GM19035 (cell line): ENCODE data around the gene AKTIP.
"Not testable (repeated sequence)": the region's sequence is repeated elsewhere in the genome, so short reads cannot be mapped to it uniquely, and the experiment has no call there.

Experiments used
- ATAC-seq: cut with Tn5 transposase; IDR thresholded peaks from one replicate; pipeline ENCODE4 v1.9.1; 2021; ENCODE audit not compliant: unreplicated experiment

The AKTIP gene

GRCh38 chr16:53502331-53503269, at the start of gene AKTIP:
TSS of gene AKTIP (minus strand) at chr16:53503209. CDS start at chr16:53500259, 2,950 bp downstream.
- ATAC-seq, result peak; percentile 35

GRCh38 chr16:53549970-53550690, 47.1 kb upstream of the AKTIP start:
- peak; percentile 81 for ATAC-seq

GRCh38 chr16:53546988-53547391, 44.0 kb upstream of the AKTIP start:
- ATAC-seq, result no peak

- no peak for ATAC-seq
Measured at GRCh38 chr16:53545433-53545832, 42.4 kb upstream of the AKTIP start.

- ATAC-seq, result no peak
Measured at GRCh38 chr16:53542283-53542682, 39.3 kb upstream of the AKTIP start.

GRCh38 chr16:53541326-53541725, 38.3 kb upstream of the AKTIP start:
- ATAC-seq, result no peak

GRCh38 chr16:53539759-53540718, 37.0 kb upstream of the AKTIP start:
- not testable (repeated sequence) for ATAC-seq

- not testable (repeated sequence) for ATAC-seq
Measured at GRCh38 chr16:53539346-53539745, 36.3 kb upstream of the AKTIP start.

- ATAC-seq, result no peak
Measured at GRCh38 chr16:53537626-53538025, 34.6 kb upstream of the AKTIP start.

- no peak for ATAC-seq
Measured at GRCh38 chr16:53534206-53534605, 31.2 kb upstream of the AKTIP start.

- no peak for ATAC-seq
Measured at GRCh38 chr16:53530741-53531140, 27.7 kb upstream of the AKTIP start.

GRCh38 chr16:53530046-53530445, 27.0 kb upstream of the AKTIP start:
- ATAC-seq, result no peak

GRCh38 chr16:53529513-53529912, 26.5 kb upstream of the AKTIP start:
- no peak for ATAC-seq

GRCh38 chr16:53528797-53529196, 25.8 kb upstream of the AKTIP start:
- no peak for ATAC-seq

GRCh38 chr16:53523971-53524548, 21.1 kb upstream of the AKTIP start:
- ATAC-seq, result no peak

GRCh38 chr16:53523126-53523804, 20.3 kb upstream of the AKTIP start:
- ATAC-seq, result no peak

GRCh38 chr16:53519417-53520091, 16.5 kb upstream of the AKTIP start:
- ATAC-seq, result no peak

- peak; percentile 97 for ATAC-seq
Measured at GRCh38 chr16:53518550-53519416, 15.8 kb upstream of the AKTIP start.
